Gastrocnemius medialis (tissue), 4 donors: ENCODE measurements around the gene FRS3.

Source experiments
- POLR2A ChIP-seq, 2 donors: fragments of 450-650 bp; IDR thresholded peaks; one replicate each; pipeline ENCODE4 v1.6.1; 2017; ENCODE audit warnings: antibody characterized with exemption in 2 of 2, mild to moderate bottlenecking in 2 of 2, moderate library complexity in 2 of 2
- TF ChIP-seq, protein P1 (sequence below), 5 experiments: fragments of 450-650 bp in 3 of 5; fragments of 200-600 bp in 2 of 5; sonication (generic) in 2 of 5; IDR thresholded peaks in 4 of 5; conservative IDR thresholded peaks in 1 of 5; 1 replicate in 4 of 5; 2 replicates in 1 of 5; pipeline ENCODE4 v1.5.1; 2016 to 2019; ENCODE audit warnings: antibody characterized with exemption in 5 of 5, mild to moderate bottlenecking in 3 of 5, moderate library complexity in 3 of 5

DNA sequence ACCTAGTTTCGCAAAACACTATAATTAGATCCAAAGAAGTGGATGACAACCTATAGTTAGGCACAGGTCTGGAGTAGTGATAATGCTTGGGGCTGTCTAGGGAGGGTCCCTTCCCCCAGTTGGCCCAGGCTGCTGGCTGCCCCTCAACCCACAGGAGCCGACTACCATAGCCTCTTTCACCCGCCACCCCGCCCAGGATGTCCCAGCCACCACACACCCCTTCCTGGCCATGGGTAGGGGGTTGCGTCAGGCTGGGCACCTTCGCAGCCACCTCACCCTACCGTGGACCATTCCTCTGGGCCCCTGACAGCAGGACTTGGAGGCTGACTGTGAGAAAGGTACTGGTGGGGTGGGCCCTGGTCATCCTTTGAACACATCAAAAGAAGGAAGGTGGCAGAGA, 52.8 kb downstream of the FRS3 start:
- TF ChIP-seq, protein P1, sequence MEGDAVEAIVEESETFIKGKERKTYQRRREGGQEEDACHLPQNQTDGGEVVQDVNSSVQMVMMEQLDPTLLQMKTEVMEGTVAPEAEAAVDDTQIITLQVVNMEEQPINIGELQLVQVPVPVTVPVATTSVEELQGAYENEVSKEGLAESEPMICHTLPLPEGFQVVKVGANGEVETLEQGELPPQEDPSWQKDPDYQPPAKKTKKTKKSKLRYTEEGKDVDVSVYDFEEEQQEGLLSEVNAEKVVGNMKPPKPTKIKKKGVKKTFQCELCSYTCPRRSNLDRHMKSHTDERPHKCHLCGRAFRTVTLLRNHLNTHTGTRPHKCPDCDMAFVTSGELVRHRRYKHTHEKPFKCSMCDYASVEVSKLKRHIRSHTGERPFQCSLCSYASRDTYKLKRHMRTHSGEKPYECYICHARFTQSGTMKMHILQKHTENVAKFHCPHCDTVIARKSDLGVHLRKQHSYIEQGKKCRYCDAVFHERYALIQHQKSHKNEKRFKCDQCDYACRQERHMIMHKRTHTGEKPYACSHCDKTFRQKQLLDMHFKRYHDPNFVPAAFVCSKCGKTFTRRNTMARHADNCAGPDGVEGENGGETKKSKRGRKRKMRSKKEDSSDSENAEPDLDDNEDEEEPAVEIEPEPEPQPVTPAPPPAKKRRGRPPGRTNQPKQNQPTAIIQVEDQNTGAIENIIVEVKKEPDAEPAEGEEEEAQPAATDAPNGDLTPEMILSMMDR (IDR thresholded peaks at IDR 0.05 in 4 of 5, conservative IDR thresholded peaks at IDR 0.05 in 1 of 5) = no peak
- no peak for TF ChIP-seq POLR2A (IDR thresholded peaks at IDR 0.05)
